Right cardiac atrium (tissue), 5 donors: Measurements from ENCODE around the gene ITGAV. TPM values are rescaled to one million over a fixed set of nuclear protein-coding genes. Genes with fewer than 3 reads are reported as not detected.
A peak's percentile ranks its signal among the peaks of the same experiment; 100 is the strongest.

Experiments
- ATAC-seq, 2 donors: fragments of 200-7000 bp; cut with Tn5 transposase; one replicate each; pipeline versions ENCODE4 v1.8.0 to v1.9.1; 2020; ENCODE audit warnings: moderate library complexity in 2 of 2, mild to moderate bottlenecking in 1 of 2
- DNase-seq, 3 donors: peaks; one replicate each; pipeline ENCODE4 v3.0.0-alpha.2; 2020
- H3K27ac ChIP-seq: one replicate; pipeline ENCODE4 v1.5.1; 2013; ENCODE audit warnings: mild to moderate bottlenecking, low read length, control low read depth, moderate library complexity
- H3K27me3 ChIP-seq: one replicate; pipeline ENCODE4 v1.6.1; 2013; ENCODE audit not compliant: control insufficient read depth, insufficient read depth
- H3K4me1 ChIP-seq: one replicate; pipeline ENCODE4 v1.6.1; 2013; ENCODE audit warnings: low read length; ENCODE audit not compliant: control insufficient read depth, insufficient read depth
- H3K4me3 ChIP-seq: one replicate; pipeline ENCODE4 v1.5.1; 2013; ENCODE audit warnings: low read length, control low read depth
- H3K9me3 ChIP-seq: one replicate; pipeline ENCODE4 v1.6.1; 2013; ENCODE audit warnings: low read length; ENCODE audit not compliant: control insufficient read depth
- WGBS: extraction: QIAGEN DNeasy Blood & Tissue Kit; methylation state at CpG from one replicate; pipeline ENCODE4 v1.1.7; 2013; 5-methylcytosine and 5-hydroxymethylcytosine counted together
- intact Hi-C, 4 donors: fragments of 100-400 bp; cut with DNase I; formaldehyde crosslinking; loops; one replicate each; pipeline versions ENCODE4 v1.11.0 to v1.14.0; 2022 to 2023
- long read RNA-seq, 4 donors: library from polyadenylated mRNA; unstranded; transcript quantifications; one replicate each; pipeline ENCODE4 v2.0.0, GENCODE V29; 2020 to 2021
- polyA plus RNA-seq: library from polyadenylated mRNA; stranded (reverse); fragments of 200-250 nt; gene quantifications from one replicate; pipeline ENCODE4 v1.2.3, GENCODE V29; 2013
- total RNA-seq, 4 donors: library from RNA; stranded (reverse); fragmentation: NEBNext Ultra II Directional; extraction: Animal tissue kit (Norgen Biotek cat#: 25700); gene quantifications; one replicate each; pipeline ENCODE4 v1.2.1, GENCODE V29; 2021
- donor health status: healthy with polysubstance abuse.
- donor health status: DM: no; HTN: yes; CAD: no.
- donor health status: DM: no; HTN: no; CAD: no.
- donor health status: DM: no; HTN: yes; CAD: no; lungs with severe emphysema.
- donor health status: DM: yes; HTN: yes; CAD: no.

Gene ITGAV
- total RNA-seq (100 to 1,000 TPM in 3 of 4 donors, 10 to 100 TPM in 1; 98.6 to 135 (median 123) TPM), polyA plus RNA-seq (37.3 TPM)
- long read RNA-seq, donor 1, full-length matches to known transcripts, result 50 of 87 reads
- long read RNA-seq, donor 1, partial matches to known transcripts, result 29 of 87 reads
- long read RNA-seq, donor 1, other reads (novel, unspliced or antisense), result 8 of 87 reads
- long read RNA-seq, donor 2, full-length matches to known transcripts, result 33 of 51 reads
- long read RNA-seq, donor 2, partial matches to known transcripts, result 14 of 51 reads
- long read RNA-seq, donor 2, other reads (novel, unspliced or antisense), result 4 of 51 reads
- long read RNA-seq, donor 3, full-length matches to known transcripts, result 72 of 144 reads
- long read RNA-seq, donor 3, partial matches to known transcripts, result 53 of 144 reads
- long read RNA-seq, donor 3, other reads (novel, unspliced or antisense), result 19 of 144 reads
- long read RNA-seq, donor 4, full-length matches to known transcripts, result 71 of 89 reads
- long read RNA-seq, donor 4, partial matches to known transcripts, result 11 of 89 reads
- long read RNA-seq, donor 4, other reads (novel, unspliced or antisense), result 7 of 89 reads

- DNase-seq (peak; percentile 95 to 97 (median 96)), ATAC-seq (peak; percentile 99)
- under 1% methylated on average over 71 of the region's 71 CpGs for WGBS
- peaks cover 4% of the 10 kb centered on the region for H3K4me1 ChIP-seq
- intact Hi-C loops, result loop anchor here in 1 of 4 donors (10.0 kb wide), 1 partner anchor 95 kb away; no protein-coding TSS in a partner anchor
- H3K9me3 ChIP-seq, result no peaks in the 10 kb centered on the region
- H3K27ac ChIP-seq, result peak within 1 kb of the TSS; percentile 99
- no peaks in the 10 kb centered on the region for H3K27me3 ChIP-seq
- H3K4me3 ChIP-seq, result peak within 1 kb of the TSS; percentile 73
Measured at GRCh38 chr2:186589612-186590349, at the start of gene ITGAV. Gene ITGAV (plus strand): TSS chr2:186590056. CDS start chr2:186590339, 283 bp downstream.

- DNase-seq (no peak), ATAC-seq (no peak)
- 84% methylated on average over 4 of the region's 4 CpGs for WGBS
- intact Hi-C loops, result no loop called here
- Histone ChIP-seq H3K4me1 (peaks cover 1% of the 10 kb centered on the region), H3K4me3 (no peak overlapping the region), H3K27me3 (no peaks in the 10 kb centered on the region), H3K27ac (no peak overlapping the region), H3K9me3 (no peaks in the 10 kb centered on the region)
Measured at GRCh38 chr2:186540941-186541340, 48.9 kb upstream of the ITGAV start.

- ATAC-seq, result no peak
- WGBS, result 84% methylated on average over 4 of the region's 4 CpGs
- intact Hi-C loops, result no loop called here
Measured at GRCh38 chr2:186542002-186542401, 47.9 kb upstream of the ITGAV start.

GRCh38 chr2:186543561-186544131 lies 46.2 kb upstream of the ITGAV start:
- ATAC-seq, result no peak
- intact Hi-C loops, result no loop called here
- no peak for DNase-seq
- Histone ChIP-seq H3K27ac (no peak overlapping the region), H3K4me3 (no peak overlapping the region), H3K4me1 (peaks cover 1% of the 10 kb centered on the region), H3K27me3 (no peaks in the 10 kb centered on the region), H3K9me3 (no peaks in the 10 kb centered on the region)
- 78% methylated on average over 3 of the region's 3 CpGs for WGBS

More at GRCh38 chr2:186542002-186542401, 47.9 kb upstream of the ITGAV start:
- H3K27ac ChIP-seq, result no peak overlapping the region
- no peaks in the 10 kb centered on the region for H3K27me3 ChIP-seq
- DNase-seq, result no peak
- no peaks in the 10 kb centered on the region for H3K9me3 ChIP-seq
- H3K4me3 ChIP-seq, result no peak overlapping the region
- H3K4me1 ChIP-seq, result peaks cover 1% of the 10 kb centered on the region

GRCh38 chr2:186544255-186544675 lies 45.6 kb upstream of the ITGAV start:
- Histone ChIP-seq H3K27ac (no peak overlapping the region), H3K4me1 (peaks cover 1% of the 10 kb centered on the region), H3K9me3 (no peaks in the 10 kb centered on the region), H3K4me3 (no peak overlapping the region), H3K27me3 (no peaks in the 10 kb centered on the region)
- 50% methylated on average over 1 of the region's 1 CpG for WGBS
- DNase-seq, result no peak
- ATAC-seq, result peak; percentile 81 to 94
- intact Hi-C loops, result no loop called here

GRCh38 chr2:186546846-186547245 lies 43.0 kb upstream of the ITGAV start:
- DNase-seq, result no peak
- peak in 1 of 2 donors; percentile 33 for ATAC-seq
- H3K4me1 ChIP-seq, result peaks cover 1% of the 10 kb centered on the region
- H3K27ac ChIP-seq, result no peak overlapping the region
- 2% methylated on average over 1 of the region's 1 CpG for WGBS
- no peaks in the 10 kb centered on the region for H3K27me3 ChIP-seq
- H3K9me3 ChIP-seq, result no peaks in the 10 kb centered on the region
- H3K4me3 ChIP-seq, result no peak overlapping the region
- intact Hi-C loops, result no loop called here

- intact Hi-C loops, result no loop called here
- Histone ChIP-seq H3K27ac (no peak overlapping the region), H3K4me3 (no peak overlapping the region), H3K4me1 (peaks cover 1% of the 10 kb centered on the region), H3K9me3 (no peaks in the 10 kb centered on the region), H3K27me3 (no peaks in the 10 kb centered on the region)
- DNase-seq, result no peak
- 78% methylated on average over 8 of the region's 8 CpGs for WGBS
- ATAC-seq, result no peak
Measured at GRCh38 chr2:186551323-186552050, 38.4 kb upstream of the ITGAV start.

GRCh38 chr2:186554429-186554828 lies 35.4 kb upstream of the ITGAV start:
- WGBS, result 61% methylated on average over 1 of the region's 1 CpG
- Histone ChIP-seq H3K9me3 (no peaks in the 10 kb centered on the region), H3K4me1 (peaks cover 1% of the 10 kb centered on the region), H3K27me3 (no peaks in the 10 kb centered on the region), H3K27ac (no peak overlapping the region), H3K4me3 (no peak overlapping the region)
- DNase-seq, result no peak
- no peak for ATAC-seq
- intact Hi-C loops, result no loop called here

- DNase-seq (no peak), ATAC-seq (no peak)
- H3K4me1 ChIP-seq, result peaks cover 1% of the 10 kb centered on the region
- no peaks in the 10 kb centered on the region for H3K9me3 ChIP-seq
- no peak overlapping the region for H3K27ac ChIP-seq
- intact Hi-C loops, result no loop called here
- 46% methylated on average over 8 of the region's 8 CpGs for WGBS
- no peaks in the 10 kb centered on the region for H3K27me3 ChIP-seq
- H3K4me3 ChIP-seq, result no peak overlapping the region
Measured at GRCh38 chr2:186554850-186555671, 34.8 kb upstream of the ITGAV start.
